Measurements from ENCODE around the gene CPNE5.

The CPNE5 gene

DNA sequence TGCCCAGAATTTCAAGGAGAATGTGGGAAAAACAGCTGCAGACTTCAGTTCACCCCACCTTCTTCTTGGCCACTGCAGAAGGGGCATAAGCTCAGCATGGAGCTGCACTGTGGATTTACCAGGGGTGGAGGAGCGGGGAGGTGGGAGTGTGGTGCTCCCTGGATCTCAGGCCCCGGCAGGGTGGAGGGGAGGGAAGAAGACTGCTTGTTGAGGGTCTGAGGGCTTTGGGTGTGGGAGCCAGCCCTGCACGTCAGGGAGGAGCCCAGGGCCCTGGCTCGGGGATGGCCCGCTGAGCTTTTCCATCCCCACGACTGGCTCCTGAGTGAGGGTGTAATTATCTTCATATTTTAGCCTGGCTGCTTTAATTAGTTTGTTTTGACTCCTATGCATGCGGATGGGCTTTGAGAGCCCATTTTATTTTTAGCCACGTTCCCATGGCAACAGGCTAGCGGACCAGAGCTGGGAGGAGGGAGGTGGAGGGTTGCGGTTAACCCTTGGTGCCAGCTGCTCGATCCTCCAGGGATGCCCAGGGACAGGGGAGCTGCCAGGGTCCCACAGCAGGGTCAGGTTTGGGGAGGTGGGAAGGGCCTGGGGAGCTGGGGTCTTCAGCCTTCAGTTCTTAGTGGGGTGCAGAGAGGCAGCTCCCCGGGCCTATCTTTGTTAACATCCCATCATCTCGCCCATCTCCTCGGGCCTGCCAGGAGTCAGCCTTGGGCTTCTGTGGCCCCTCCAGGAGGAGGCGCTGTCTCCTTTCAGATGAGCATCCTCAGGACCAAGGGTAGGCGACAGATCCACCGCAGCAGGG is 73.4 kb downstream of the CPNE5 start:
- Histone ChIP-seq H3K27me3 (no peaks in the 10 kb centered on the region), H3K4me3 (no peak overlapping the region), H3K9me3 (no peaks in the 10 kb centered on the region), H3K4me1 (peaks cover 0 to 14% (median 10%) of the 10 kb centered on the region in 4 donors), H3K36me3 (no peaks in the 10 kb centered on the region), H3K27ac (no peak overlapping the region)
- TF ChIP-seq, protein P1, sequence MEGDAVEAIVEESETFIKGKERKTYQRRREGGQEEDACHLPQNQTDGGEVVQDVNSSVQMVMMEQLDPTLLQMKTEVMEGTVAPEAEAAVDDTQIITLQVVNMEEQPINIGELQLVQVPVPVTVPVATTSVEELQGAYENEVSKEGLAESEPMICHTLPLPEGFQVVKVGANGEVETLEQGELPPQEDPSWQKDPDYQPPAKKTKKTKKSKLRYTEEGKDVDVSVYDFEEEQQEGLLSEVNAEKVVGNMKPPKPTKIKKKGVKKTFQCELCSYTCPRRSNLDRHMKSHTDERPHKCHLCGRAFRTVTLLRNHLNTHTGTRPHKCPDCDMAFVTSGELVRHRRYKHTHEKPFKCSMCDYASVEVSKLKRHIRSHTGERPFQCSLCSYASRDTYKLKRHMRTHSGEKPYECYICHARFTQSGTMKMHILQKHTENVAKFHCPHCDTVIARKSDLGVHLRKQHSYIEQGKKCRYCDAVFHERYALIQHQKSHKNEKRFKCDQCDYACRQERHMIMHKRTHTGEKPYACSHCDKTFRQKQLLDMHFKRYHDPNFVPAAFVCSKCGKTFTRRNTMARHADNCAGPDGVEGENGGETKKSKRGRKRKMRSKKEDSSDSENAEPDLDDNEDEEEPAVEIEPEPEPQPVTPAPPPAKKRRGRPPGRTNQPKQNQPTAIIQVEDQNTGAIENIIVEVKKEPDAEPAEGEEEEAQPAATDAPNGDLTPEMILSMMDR (IDR thresholded peaks at IDR 0.05), result peak; percentile 77 to 90
- DNase-seq, result peak; percentile 76 to 88
- intact Hi-C loops (cut with DNase I; ENCODE audit: low total_unique reads), result loop anchor here (5.0 to 10.0 kb wide), 3 partner anchors 82 to 409 kb away; partner anchors contain the start of gene PIM1

GRCh38 chr6:36765190-36765589 is 74.1 kb downstream of the CPNE5 start:
- H3K4me3 ChIP-seq, result no peak overlapping the region
- TF ChIP-seq, protein P1 (IDR thresholded peaks at IDR 0.05), result no peak
- H3K4me1 ChIP-seq, result peaks cover 0 to 14% (median 10%) of the 10 kb centered on the region in 4 donors
- no peaks in the 10 kb centered on the region for H3K36me3 ChIP-seq
- intact Hi-C loops (cut with DNase I; ENCODE audit: low total_unique reads), result loop anchor here (5.0 to 10.0 kb wide), 3 partner anchors 82 to 410 kb away; partner anchors contain the start of gene PIM1
- no peak overlapping the region for H3K27ac ChIP-seq
- DNase-seq, result no peak
- no peaks in the 10 kb centered on the region for H3K27me3 ChIP-seq
- no peaks in the 10 kb centered on the region for H3K9me3 ChIP-seq

DNA sequence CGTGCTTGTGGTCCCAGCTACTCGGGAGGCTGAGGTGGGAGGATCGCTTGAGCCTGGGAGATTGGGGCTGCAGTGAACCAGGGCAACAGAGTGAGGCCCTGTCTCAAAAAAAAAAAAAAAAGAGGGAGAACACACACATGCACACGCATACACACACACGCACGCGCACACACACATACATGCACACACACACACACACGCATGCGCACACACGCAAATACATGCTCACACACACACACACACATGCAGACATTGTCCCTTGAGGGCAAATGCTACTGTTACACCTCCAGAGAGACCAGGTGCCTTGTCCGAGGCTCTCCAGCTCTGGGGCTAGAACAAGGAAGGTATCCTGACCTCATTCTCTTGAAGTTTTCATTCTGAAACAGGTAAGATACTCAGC is 77.1 kb downstream of the CPNE5 start:
- Histone ChIP-seq H3K36me3 (no peaks in the 10 kb centered on the region), H3K27me3 (no peaks in the 10 kb centered on the region), H3K27ac (no peak overlapping the region), H3K4me3 (no peak overlapping the region), H3K4me1 (peaks cover 0 to 21% (median 11%) of the 10 kb centered on the region in 4 donors), H3K9me3 (no peaks in the 10 kb centered on the region)
- no peak for DNase-seq
- intact Hi-C loops (cut with DNase I; ENCODE audit: low total_unique reads), result loop anchor here (10.0 kb wide), 1 partner anchor 413 kb away; the partner anchor contains the start of gene PIM1
- TF ChIP-seq, protein P1 (IDR thresholded peaks at IDR 0.05), result no peak

GRCh38 chr6:36760685-36761435 is 78.4 kb downstream of the CPNE5 start:
- DNase-seq, result no peak
- Histone ChIP-seq H3K27me3 (no peaks in the 10 kb centered on the region), H3K36me3 (no peaks in the 10 kb centered on the region), H3K4me1 (peaks cover 0 to 15% (median 9%) of the 10 kb centered on the region in 4 donors), H3K9me3 (no peaks in the 10 kb centered on the region), H3K4me3 (no peak overlapping the region), H3K27ac (no peak overlapping the region)
- TF ChIP-seq, protein P1 (IDR thresholded peaks at IDR 0.05), result no peak
- intact Hi-C loops (cut with DNase I; ENCODE audit: low total_unique reads), result loop anchor here (10.0 kb wide), 1 partner anchor 414 kb away; the partner anchor contains the start of gene PIM1

DNA sequence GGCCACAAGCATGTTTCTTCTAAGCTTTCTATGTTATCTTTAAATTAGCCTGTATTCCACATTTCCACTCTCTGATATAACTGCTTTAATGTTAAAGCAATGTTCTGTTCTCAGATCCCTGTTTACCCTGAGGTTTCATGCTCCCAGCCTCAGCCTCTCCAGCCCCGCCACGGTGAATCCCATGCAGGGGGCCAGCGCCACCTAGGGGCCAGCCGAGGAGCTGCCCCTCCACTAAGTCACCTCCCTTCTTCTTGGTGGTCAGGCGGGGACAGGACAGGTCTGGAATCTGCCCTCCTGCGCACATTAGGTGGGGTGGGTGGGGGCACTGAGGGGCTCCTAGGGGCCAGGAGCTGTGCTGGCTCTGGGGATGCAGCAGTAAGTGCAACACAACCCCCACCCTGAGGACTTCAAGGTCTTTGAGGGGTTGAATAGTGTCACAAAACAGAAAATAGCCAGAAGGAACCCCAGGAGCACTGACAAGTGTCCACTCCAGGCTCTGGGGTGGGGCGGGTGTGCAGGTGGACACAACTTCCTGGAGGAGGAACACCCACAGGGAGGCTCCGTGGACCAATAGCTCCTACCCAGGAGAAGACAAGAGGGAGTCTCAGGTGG is 80.0 kb downstream of the CPNE5 start:
- DNase-seq, result peak; percentile 81 to 88
- TF ChIP-seq, protein P1 (IDR thresholded peaks at IDR 0.05), result peak; percentile 94 to 99
- intact Hi-C loops (cut with DNase I; ENCODE audit: low total_unique reads), result loop anchor here (2.0 kb wide), 1 partner anchor 140 kb away; no protein-coding TSS in a partner anchor
- Histone ChIP-seq H3K27ac (no peak overlapping the region), H3K27me3 (no peaks in the 10 kb centered on the region), H3K4me1 (peaks cover 0 to 7% (median 3%) of the 10 kb centered on the region in 4 donors), H3K9me3 (no peaks in the 10 kb centered on the region), H3K36me3 (no peaks in the 10 kb centered on the region), H3K4me3 (no peak overlapping the region)

All from tibial artery (tissue), 4 donors.